Measurements from ENCODE around the gene SCIN. TPM values are rescaled to one million over a fixed set of nuclear protein-coding genes. Genes with fewer than 3 reads are reported as not detected.

The SCIN gene
- total RNA-seq, 1 experiment from 2014 or later, result 5.6 TPM

GRCh38 chr7:12692479-12693259 is 122.1 kb downstream of the SCIN start:
- H3K4me1 ChIP-seq (ENCODE audit: control insufficient read depth, insufficient read depth, low read length), result peaks cover 16% of the 10 kb centered on the region; the same call in 1 of the 2 replicates
- H3K9me3 ChIP-seq (ENCODE audit: control insufficient read depth, insufficient read depth, low read depth, low read length), result no peaks in the 10 kb centered on the region
- POLR2A ChIA-PET, result no interaction called here
- CTCF ChIA-PET, result no interaction called here
- H3K27me3 ChIP-seq (ENCODE audit: control insufficient read depth, insufficient read depth, low read length), result no peaks in the 10 kb centered on the region
- peaks cover 6% of the 10 kb centered on the region for H3K36me3 ChIP-seq (ENCODE audit: control insufficient read depth, insufficient read depth, low read length)
- DNase-seq (ENCODE audit: low read depth, low spot score) (no peak), ATAC-seq (no peak)
- TF ChIP-seq SIN3A (IDR thresholded peaks at IDR 0.05; ENCODE audit: borderline replicate concordance, insufficient read depth, low read depth, low read length) (no peak), POLR2AphosphoS5 (IDR thresholded peaks at IDR 0.05; ENCODE audit: low read depth, low read length) (no peak), CTCF (IDR thresholded peaks at IDR 0.05) (no peak), REST (IDR thresholded peaks at IDR 0.05; ENCODE audit: insufficient read depth in 1 of 2, low read depth in 2 of 2, low read length in 1 of 2) (no peak), TCF7L2 (IDR thresholded peaks at IDR 0.05; ENCODE audit: low read depth, low read length) (no peak)
- H3K27ac ChIP-seq (ENCODE audit: low read length), result no peak overlapping the region
- H3K4me3 ChIP-seq (ENCODE audit: low read depth in 2 of 2, low read length in 2 of 2), result no peak overlapping the region
- no TSS peak for BruUV-seq (replicated peaks)
- in situ Hi-C loops (cut with HindIII; ENCODE audit: low pct_unique_long_range_greater_than_20kb, low sequenced_read_pairs), result no loop called here
- intact Hi-C loops (cut with micrococcal nuclease; ENCODE audit: unreplicated experiment), result no loop called here

GRCh38 chr7:12694817-12695216 is 124.3 kb downstream of the SCIN start:
- Histone ChIP-seq H3K4me1 (ENCODE audit: control insufficient read depth, insufficient read depth, low read length) (peaks cover 7% of the 10 kb centered on the region; the same call in 1 of the 2 replicates), H3K4me3 (ENCODE audit: low read depth in 2 of 2, low read length in 2 of 2) (no peak overlapping the region), H3K36me3 (ENCODE audit: control insufficient read depth, insufficient read depth, low read length) (no peaks in the 10 kb centered on the region), H3K27me3 (ENCODE audit: control insufficient read depth, insufficient read depth, low read length) (no peaks in the 10 kb centered on the region), H3K27ac (ENCODE audit: low read length) (no peak overlapping the region), H3K9me3 (ENCODE audit: control insufficient read depth, insufficient read depth, low read depth, low read length) (no peaks in the 10 kb centered on the region)
- BruUV-seq (replicated peaks), result no TSS peak
- no peak for TF ChIP-seq SIN3A (IDR thresholded peaks at IDR 0.05; ENCODE audit: borderline replicate concordance, insufficient read depth, low read depth, low read length)
- no peak for TF ChIP-seq CTCF (IDR thresholded peaks at IDR 0.05)
- TF ChIP-seq POLR2AphosphoS5 (IDR thresholded peaks at IDR 0.05; ENCODE audit: low read depth, low read length), result no peak
- ChIA-PET POLR2A (interaction anchor here (0.6 kb wide), 2 partner anchors 171 to 1180 kb away, joined by 3 to 8 read pairs; no protein-coding TSS in a partner anchor), CTCF (no interaction called here)
- in situ Hi-C loops (cut with HindIII; ENCODE audit: low pct_unique_long_range_greater_than_20kb, low sequenced_read_pairs), result no loop called here
- ATAC-seq, result no peak
- no peak for DNase-seq (ENCODE audit: low read depth, low spot score)
- intact Hi-C loops (cut with micrococcal nuclease; ENCODE audit: unreplicated experiment), result no loop called here

All from Panc1 (cell line).